Effector memory CD4-positive, alpha-beta T cell (primary cell): ENCODE measurements around the gene GUCY1A2.

Experiments used
- DNase-seq, 3 donors: peaks; one replicate each; pipeline ENCODE4 v3.0.0-alpha.2; 2020
- H3K27ac ChIP-seq: 2 replicates; pipeline ENCODE4 v1.7.0; 2013; ENCODE audit warnings: mild to moderate bottlenecking, low read length, moderate library complexity; ENCODE audit not compliant: insufficient read depth, poor library complexity, severe bottlenecking
- H3K27me3 ChIP-seq: replicated peaks from 2 replicates; pipeline ENCODE4 v1.7.0; 2013; ENCODE audit warnings: mild to moderate bottlenecking, low read length; ENCODE audit not compliant: insufficient read depth, control insufficient read depth, poor library complexity, severe bottlenecking
- H3K36me3 ChIP-seq: 2 replicates; pipeline ENCODE4 v1.7.0; 2013; ENCODE audit warnings: mild to moderate bottlenecking, low read length, moderate library complexity; ENCODE audit not compliant: control insufficient read depth, insufficient read depth
- H3K4me1 ChIP-seq: 2 replicates; pipeline ENCODE4 v1.7.0; 2013; ENCODE audit warnings: low read length, mild to moderate bottlenecking; ENCODE audit not compliant: control insufficient read depth, insufficient read depth, poor library complexity, severe bottlenecking
- H3K4me3 ChIP-seq: 2 replicates; pipeline ENCODE4 v1.7.0; 2013; ENCODE audit warnings: low read length, low read depth, mild to moderate bottlenecking; ENCODE audit not compliant: insufficient read depth, poor library complexity, severe bottlenecking
- H3K9me3 ChIP-seq: 2 replicates; pipeline ENCODE4 v1.7.0; 2013; ENCODE audit warnings: mild to moderate bottlenecking, low read length, moderate library complexity; ENCODE audit not compliant: control insufficient read depth

GUCY1A2 gene

GRCh38 chr11:106695506-106695905 is 322.8 kb downstream of the GUCY1A2 start:
- H3K36me3 ChIP-seq, result no peaks in the 10 kb centered on the region
- H3K27ac ChIP-seq, result no peak overlapping the region
- H3K4me1 ChIP-seq, result no peaks in the 10 kb centered on the region
- H3K4me3 ChIP-seq, result no peak overlapping the region
- H3K9me3 ChIP-seq, result no peaks in the 10 kb centered on the region
- no peaks in the 10 kb centered on the region for H3K27me3 ChIP-seq
- DNase-seq, result no peak

- Histone ChIP-seq H3K27me3 (no peaks in the 10 kb centered on the region), H3K36me3 (no peaks in the 10 kb centered on the region), H3K9me3 (no peaks in the 10 kb centered on the region), H3K4me1 (no peaks in the 10 kb centered on the region), H3K27ac (no peak overlapping the region), H3K4me3 (no peak overlapping the region)
- no peak for DNase-seq
Observed at GRCh38 chr11:106694501-106694900, 323.8 kb downstream of the GUCY1A2 start.

GRCh38 chr11:106691807-106692365 is 326.4 kb downstream of the GUCY1A2 start:
- Histone ChIP-seq H3K36me3 (no peaks in the 10 kb centered on the region), H3K9me3 (no peaks in the 10 kb centered on the region), H3K4me3 (no peak overlapping the region), H3K4me1 (no peaks in the 10 kb centered on the region), H3K27ac (no peak overlapping the region), H3K27me3 (no peaks in the 10 kb centered on the region)
- DNase-seq, result no peak

GRCh38 chr11:106690923-106691322 is 327.4 kb downstream of the GUCY1A2 start:
- DNase-seq, result no peak
- H3K27ac ChIP-seq, result no peak overlapping the region
- no peaks in the 10 kb centered on the region for H3K9me3 ChIP-seq
- no peaks in the 10 kb centered on the region for H3K36me3 ChIP-seq
- H3K4me3 ChIP-seq, result no peak overlapping the region
- no peaks in the 10 kb centered on the region for H3K4me1 ChIP-seq
- no peaks in the 10 kb centered on the region for H3K27me3 ChIP-seq

GRCh38 chr11:106684944-106685343 is 333.3 kb downstream of the GUCY1A2 start:
- no peak for DNase-seq
- Histone ChIP-seq H3K27ac (no peak overlapping the region), H3K9me3 (no peaks in the 10 kb centered on the region), H3K4me3 (no peak overlapping the region), H3K36me3 (no peaks in the 10 kb centered on the region), H3K27me3 (no peaks in the 10 kb centered on the region), H3K4me1 (no peaks in the 10 kb centered on the region)

GRCh38 chr11:106683435-106683834 is 334.8 kb downstream of the GUCY1A2 start:
- H3K27ac ChIP-seq, result no peak overlapping the region
- H3K4me1 ChIP-seq, result no peaks in the 10 kb centered on the region
- H3K4me3 ChIP-seq, result no peak overlapping the region
- no peaks in the 10 kb centered on the region for H3K27me3 ChIP-seq
- no peaks in the 10 kb centered on the region for H3K36me3 ChIP-seq
- no peak for DNase-seq
- H3K9me3 ChIP-seq, result no peaks in the 10 kb centered on the region

GRCh38 chr11:106681435-106681834 is 336.8 kb downstream of the GUCY1A2 start:
- no peak overlapping the region for H3K27ac ChIP-seq
- no peak overlapping the region for H3K4me3 ChIP-seq
- H3K4me1 ChIP-seq, result no peaks in the 10 kb centered on the region
- no peaks in the 10 kb centered on the region for H3K36me3 ChIP-seq
- no peak for DNase-seq
- no peaks in the 10 kb centered on the region for H3K27me3 ChIP-seq
- no peaks in the 10 kb centered on the region for H3K9me3 ChIP-seq

GRCh38 chr11:106679581-106679980 is 338.7 kb downstream of the GUCY1A2 start:
- no peaks in the 10 kb centered on the region for H3K9me3 ChIP-seq
- no peak overlapping the region for H3K4me3 ChIP-seq
- H3K27ac ChIP-seq, result no peak overlapping the region
- H3K36me3 ChIP-seq, result no peaks in the 10 kb centered on the region
- no peaks in the 10 kb centered on the region for H3K4me1 ChIP-seq
- no peak for DNase-seq
- no peaks in the 10 kb centered on the region for H3K27me3 ChIP-seq

GRCh38 chr11:106679181-106679580 is 339.1 kb downstream of the GUCY1A2 start:
- Histone ChIP-seq H3K4me1 (no peaks in the 10 kb centered on the region), H3K27ac (no peak overlapping the region), H3K9me3 (no peaks in the 10 kb centered on the region), H3K27me3 (no peaks in the 10 kb centered on the region), H3K4me3 (no peak overlapping the region), H3K36me3 (no peaks in the 10 kb centered on the region)
- no peak for DNase-seq

- no peaks in the 10 kb centered on the region for H3K27me3 ChIP-seq
- H3K4me3 ChIP-seq, result no peak overlapping the region
- H3K9me3 ChIP-seq, result peaks cover 4% of the 10 kb centered on the region
- H3K4me1 ChIP-seq, result no peaks in the 10 kb centered on the region
- H3K27ac ChIP-seq, result no peak overlapping the region
- DNase-seq, result no peak
- no peaks in the 10 kb centered on the region for H3K36me3 ChIP-seq
Observed at GRCh38 chr11:106670069-106670468, 348.2 kb downstream of the GUCY1A2 start.
